Measurements from ENCODE around the gene CRHR1. TPM values are rescaled to one million over a fixed set of nuclear protein-coding genes. Genes with fewer than 3 reads are reported as not detected.
A peak's percentile ranks its signal among the peaks of the same experiment; 100 is the strongest.

Gene CRHR1
- polyA plus RNA-seq, 6 donors from 2014 or later = not detected

DNA sequence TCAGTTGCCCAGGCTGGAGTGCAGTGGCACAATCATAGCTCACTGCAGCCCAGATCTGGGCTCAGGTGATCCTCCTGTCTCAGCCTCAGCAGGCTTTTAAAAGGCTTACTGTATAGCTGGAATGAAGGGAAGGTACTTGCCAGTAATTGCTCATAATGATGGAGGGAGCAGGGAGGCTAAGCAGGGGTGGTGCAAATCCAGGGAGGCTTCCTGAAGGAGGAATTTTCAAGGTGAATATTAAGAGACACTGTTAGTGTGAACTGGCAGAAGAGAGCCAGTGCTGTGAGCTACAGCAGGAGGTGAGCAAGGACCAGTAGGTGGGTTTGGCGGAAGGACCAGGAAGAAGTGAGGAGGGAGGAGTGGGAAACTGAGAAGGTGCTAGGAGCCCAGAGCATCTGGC lies 24.7 kb downstream of the CRHR1 start:
- Mint-ChIP-seq H3K4me1 (no peaks in the 10 kb centered on the region), H3K9me3 (no peaks in the 10 kb centered on the region), H3K4me3 (no peak overlapping the region), H3K27me3 (peaks cover 23 to 54% (median 51%) of the 10 kb centered on the region in 3 donors), H3K36me3 (no peaks in the 10 kb centered on the region), H3K27ac (no peak overlapping the region)
- ATAC-seq (ENCODE audit: low read depth in 2 of 2) (no peak), DNase-seq (no peak)

- no peaks in the 10 kb centered on the region for H3K9me3 Mint-ChIP-seq
- no peaks in the 10 kb centered on the region for H3K4me1 Mint-ChIP-seq
- no peaks in the 10 kb centered on the region for H3K36me3 Mint-ChIP-seq
- no peak overlapping the region for H3K27ac Mint-ChIP-seq
- DNase-seq (no peak), ATAC-seq (ENCODE audit: low read depth in 2 of 2) (no peak)
- H3K4me3 Mint-ChIP-seq = no peak overlapping the region
- H3K27me3 Mint-ChIP-seq = peaks cover 24 to 54% (median 51%) of the 10 kb centered on the region in 3 donors
Observed at GRCh38 chr17:45809499-45809898, 25.4 kb downstream of the CRHR1 start.

DNA sequence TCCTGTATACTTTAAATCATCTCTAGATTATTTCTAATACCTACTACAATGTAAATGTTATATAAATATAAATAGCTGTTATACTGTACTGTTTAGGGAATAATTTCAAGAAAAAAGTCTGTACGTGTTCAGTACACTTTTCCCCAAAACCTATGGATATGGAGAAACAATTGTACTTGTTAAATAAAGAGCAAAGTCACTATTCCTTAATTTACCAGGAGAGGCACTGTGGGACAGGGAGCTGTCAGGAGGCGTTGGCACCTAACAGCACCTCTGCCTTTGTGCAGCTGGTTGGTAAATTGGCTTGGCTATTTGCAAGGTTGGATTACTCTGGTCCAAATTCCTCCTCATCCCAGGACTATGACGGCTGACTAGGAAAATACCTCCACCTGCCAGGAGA lies 28.0 kb downstream of the CRHR1 start:
- Mint-ChIP-seq H3K27me3 (peaks cover 15 to 39% (median 32%) of the 10 kb centered on the region in 3 donors), H3K27ac (no peak overlapping the region), H3K4me1 (no peaks in the 10 kb centered on the region), H3K36me3 (no peaks in the 10 kb centered on the region), H3K4me3 (no peak overlapping the region), H3K9me3 (no peaks in the 10 kb centered on the region)
- no peak for DNase-seq
- no peak for ATAC-seq (ENCODE audit: low read depth in 2 of 2)

DNA sequence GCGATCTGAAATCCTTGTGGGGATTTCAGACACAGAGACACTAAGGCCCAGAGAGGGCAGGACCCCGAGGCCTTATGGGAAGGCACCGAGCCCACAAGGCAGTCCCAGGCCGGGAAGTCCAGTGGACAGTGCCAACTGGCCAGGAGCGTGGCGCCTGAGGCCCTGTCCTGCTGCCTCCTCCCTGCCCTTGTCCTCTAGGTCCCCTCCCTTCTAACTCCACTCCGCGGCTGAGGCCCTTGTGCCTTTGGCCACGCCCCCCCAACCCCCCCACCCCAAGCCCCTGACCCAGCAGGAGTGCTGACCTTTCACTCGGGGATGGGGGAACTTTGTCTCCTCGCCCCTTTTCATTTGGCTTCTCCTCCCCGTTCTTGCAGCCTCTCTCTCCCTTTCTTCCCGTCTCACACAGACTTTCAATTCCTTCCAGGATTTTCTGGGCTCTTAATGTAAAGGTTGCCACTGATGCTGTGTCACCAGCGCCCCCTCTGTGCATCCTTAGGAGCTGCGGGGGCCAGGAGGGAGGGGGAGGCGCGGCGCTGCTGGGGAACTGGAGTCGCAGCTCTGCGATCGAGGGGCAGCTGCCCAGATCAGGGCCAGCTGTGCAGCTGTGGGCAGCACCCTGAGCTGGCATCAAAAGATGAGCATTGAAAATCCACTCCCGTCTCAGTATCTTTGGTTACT lies 29.1 kb downstream of the CRHR1 start:
- no peak for DNase-seq
- H3K27me3 Mint-ChIP-seq = peaks cover 15 to 35% (median 30%) of the 10 kb centered on the region in 3 donors
- no peak for ATAC-seq (ENCODE audit: low read depth in 2 of 2)
- H3K36me3 Mint-ChIP-seq = no peaks in the 10 kb centered on the region
- no peak overlapping the region for H3K27ac Mint-ChIP-seq
- H3K9me3 Mint-ChIP-seq = no peaks in the 10 kb centered on the region
- H3K4me1 Mint-ChIP-seq = no peaks in the 10 kb centered on the region
- H3K4me3 Mint-ChIP-seq = no peak overlapping the region

- Mint-ChIP-seq H3K27ac (no peak overlapping the region), H3K9me3 (no peaks in the 10 kb centered on the region), H3K36me3 (no peaks in the 10 kb centered on the region), H3K27me3 (peaks cover 9 to 36% (median 35%) of the 10 kb centered on the region in 3 donors), H3K4me1 (no peaks in the 10 kb centered on the region), H3K4me3 (no peak overlapping the region)
- DNase-seq (no peak), ATAC-seq (ENCODE audit: low read depth in 2 of 2) (no peak)
Observed at GRCh38 chr17:45814622-45815606, 30.8 kb downstream of the CRHR1 start.

DNA sequence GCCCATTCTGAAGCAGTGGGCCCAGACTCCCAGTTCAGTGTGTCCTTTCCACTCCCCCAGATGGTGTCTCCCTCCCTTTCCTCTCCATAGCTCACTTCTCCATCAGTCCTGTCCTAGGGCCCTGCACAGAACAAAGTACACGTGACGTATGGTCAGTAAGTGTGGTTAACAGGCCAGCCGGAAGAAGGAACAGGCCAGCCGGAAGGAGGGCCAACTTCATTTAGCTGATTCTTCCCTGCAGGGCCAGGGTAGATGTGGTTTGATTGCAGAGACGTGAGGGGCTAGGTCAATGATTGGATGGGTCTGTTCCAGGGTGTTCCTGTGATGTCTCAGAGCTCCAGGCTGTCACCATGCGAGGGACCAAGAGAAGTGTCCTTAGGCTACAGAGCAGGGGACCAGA lies 31.6 kb downstream of the CRHR1 start:
- H3K27ac Mint-ChIP-seq = peak overlapping the region in 1 of 6 donors; percentile 47
- H3K4me3 Mint-ChIP-seq = no peak overlapping the region
- no peaks in the 10 kb centered on the region for H3K4me1 Mint-ChIP-seq
- H3K9me3 Mint-ChIP-seq = no peaks in the 10 kb centered on the region
- ATAC-seq (ENCODE audit: low read depth in 2 of 2) (no peak), DNase-seq (no peak)
- no peaks in the 10 kb centered on the region for H3K36me3 Mint-ChIP-seq
- peaks cover 9 to 42% (median 35%) of the 10 kb centered on the region in 3 donors for H3K27me3 Mint-ChIP-seq

DNA sequence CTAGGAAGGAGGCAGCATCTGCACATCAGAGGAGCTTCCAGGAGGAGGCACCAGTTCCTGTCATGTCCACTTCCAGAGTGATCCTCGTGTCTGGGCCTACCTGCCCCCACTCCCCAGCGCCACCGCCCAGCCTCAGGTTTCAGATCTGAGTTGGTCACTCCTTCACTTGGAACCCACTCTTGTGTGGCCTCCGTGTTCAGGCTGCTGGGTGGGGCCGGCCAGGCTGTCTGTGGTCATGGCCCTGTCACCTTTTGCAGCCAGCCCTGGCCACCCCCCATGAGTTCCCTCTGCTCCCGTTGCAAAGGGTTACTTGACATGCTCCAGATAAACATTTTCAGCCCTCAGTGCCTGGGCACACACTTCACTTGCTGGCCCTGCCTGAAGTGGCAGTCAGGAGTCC lies 33.9 kb downstream of the CRHR1 start:
- Mint-ChIP-seq H3K9me3 (no peaks in the 10 kb centered on the region), H3K4me1 (no peaks in the 10 kb centered on the region), H3K4me3 (no peak overlapping the region), H3K27ac (no peak overlapping the region), H3K36me3 (no peaks in the 10 kb centered on the region), H3K27me3 (peaks cover 4 to 32% (median 25%) of the 10 kb centered on the region in 3 donors)
- DNase-seq (no peak), ATAC-seq (ENCODE audit: low read depth in 2 of 2) (no peak)

DNA sequence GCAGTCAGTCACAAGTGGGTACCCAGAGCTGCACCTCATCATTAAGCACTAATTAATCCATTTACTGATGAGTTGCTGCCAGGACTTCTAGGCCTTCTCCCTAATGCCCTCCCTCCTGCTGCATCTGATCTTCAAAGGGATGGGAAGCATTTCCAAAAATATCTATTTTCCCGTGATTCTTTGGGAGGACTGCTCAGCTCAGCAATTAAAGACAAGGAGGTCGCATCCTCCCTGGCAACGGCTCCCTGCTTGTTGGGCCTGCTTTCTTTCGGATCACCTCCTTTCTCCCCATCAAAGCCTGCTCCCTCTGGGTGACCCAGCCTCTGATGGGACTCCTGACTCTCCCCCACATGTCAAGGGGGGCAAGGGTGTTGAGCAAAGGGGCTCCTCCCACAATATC lies 34.6 kb downstream of the CRHR1 start:
- no peak overlapping the region for H3K4me3 Mint-ChIP-seq
- H3K27ac Mint-ChIP-seq = peak overlapping the region in 1 of 6 donors; percentile 26
- no peaks in the 10 kb centered on the region for H3K4me1 Mint-ChIP-seq
- peaks cover 4 to 27% (median 19%) of the 10 kb centered on the region in 3 donors for H3K27me3 Mint-ChIP-seq
- DNase-seq = no peak
- H3K9me3 Mint-ChIP-seq = no peaks in the 10 kb centered on the region
- H3K36me3 Mint-ChIP-seq = no peaks in the 10 kb centered on the region
- no peak for ATAC-seq (ENCODE audit: low read depth in 2 of 2)

DNA sequence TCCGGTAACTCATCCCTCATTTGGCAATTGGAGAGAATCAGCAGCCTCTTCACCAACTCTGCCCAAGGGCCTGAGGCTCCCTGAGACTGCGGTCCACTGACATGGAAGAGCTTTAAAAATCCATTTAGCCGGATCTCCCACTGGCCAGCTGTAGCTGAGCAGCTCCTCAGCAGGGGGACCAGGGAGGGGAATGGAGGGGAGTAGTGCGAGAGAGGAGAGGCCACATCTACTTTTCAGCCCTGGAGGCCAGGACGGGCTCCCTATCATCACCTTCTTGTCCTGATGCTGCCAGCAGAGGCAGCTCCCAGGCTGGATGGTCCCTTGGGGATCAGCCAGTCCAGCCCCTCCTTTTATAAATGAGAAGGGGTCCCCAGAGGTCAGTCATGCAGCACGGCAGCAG lies 35.5 kb downstream of the CRHR1 start:
- H3K9me3 Mint-ChIP-seq = no peaks in the 10 kb centered on the region
- ATAC-seq (ENCODE audit: low read depth in 2 of 2) (no peak), DNase-seq (no peak)
- H3K27ac Mint-ChIP-seq = no peak overlapping the region
- H3K4me3 Mint-ChIP-seq = no peak overlapping the region
- H3K36me3 Mint-ChIP-seq = no peaks in the 10 kb centered on the region
- H3K4me1 Mint-ChIP-seq = no peaks in the 10 kb centered on the region
- H3K27me3 Mint-ChIP-seq = peaks cover 0 to 24% (median 10%) of the 10 kb centered on the region in 3 donors

- H3K27ac Mint-ChIP-seq = peak overlapping the region in 1 of 6 donors; percentile 47
- ATAC-seq (ENCODE audit: low read depth in 2 of 2) (no peak), DNase-seq (no peak)
- H3K27me3 Mint-ChIP-seq = peaks cover 0 to 22% (median 5%) of the 10 kb centered on the region in 3 donors
- H3K9me3 Mint-ChIP-seq = no peaks in the 10 kb centered on the region
- H3K4me3 Mint-ChIP-seq = no peak overlapping the region
- H3K36me3 Mint-ChIP-seq = no peaks in the 10 kb centered on the region
- H3K4me1 Mint-ChIP-seq = no peaks in the 10 kb centered on the region
Observed at GRCh38 chr17:45820052-45820780, 36.1 kb downstream of the CRHR1 start.

- DNase-seq (no peak), ATAC-seq (ENCODE audit: low read depth in 2 of 2) (no peak)
- Mint-ChIP-seq H3K27me3 (peaks cover 0 to 22% (median 0%) of the 10 kb centered on the region in 3 donors), H3K36me3 (no peaks in the 10 kb centered on the region), H3K27ac (no peak overlapping the region), H3K4me1 (no peaks in the 10 kb centered on the region), H3K9me3 (no peaks in the 10 kb centered on the region), H3K4me3 (no peak overlapping the region)
Observed at GRCh38 chr17:45821147-45821546, 37.0 kb downstream of the CRHR1 start.

GRCh38 chr17:45823598-45823997 lies 39.5 kb downstream of the CRHR1 start:
- Mint-ChIP-seq H3K4me1 (no peaks in the 10 kb centered on the region), H3K9me3 (no peaks in the 10 kb centered on the region), H3K36me3 (no peaks in the 10 kb centered on the region), H3K27ac (peak overlapping the region in 1 of 6 donors; percentile 58), H3K27me3 (peaks cover 0 to 33% (median 6%) of the 10 kb centered on the region in 3 donors), H3K4me3 (no peak overlapping the region)
- DNase-seq (no peak), ATAC-seq (ENCODE audit: low read depth in 2 of 2) (no peak)

DNA sequence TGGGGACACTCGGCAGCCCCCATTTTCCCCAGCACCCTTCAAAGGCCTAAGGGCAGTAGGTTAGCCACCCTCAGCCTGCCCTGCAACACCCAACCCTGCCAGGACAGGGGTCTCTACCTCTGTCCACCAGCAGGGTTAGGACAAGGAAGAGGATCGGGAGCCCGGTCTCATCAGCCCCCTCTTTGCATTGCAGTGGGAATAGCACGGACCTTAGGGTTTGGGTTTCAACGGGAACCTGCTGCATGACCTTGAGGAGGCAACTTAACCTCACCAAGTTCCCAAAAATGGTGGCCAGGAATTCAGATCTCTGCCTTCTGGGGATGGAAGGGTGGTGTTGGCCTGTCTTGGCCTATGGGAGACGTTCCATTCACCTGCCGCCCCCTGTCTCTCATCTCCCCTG lies 40.4 kb downstream of the CRHR1 start:
- Mint-ChIP-seq H3K27me3 (peaks cover 0 to 40% (median 14%) of the 10 kb centered on the region in 3 donors), H3K4me3 (no peak overlapping the region), H3K36me3 (no peaks in the 10 kb centered on the region), H3K27ac (no peak overlapping the region), H3K9me3 (no peaks in the 10 kb centered on the region), H3K4me1 (no peaks in the 10 kb centered on the region)
- ATAC-seq (ENCODE audit: low read depth in 2 of 2) (no peak), DNase-seq (no peak)

Data from naive B cell (primary cell).